GM23248 (cell line): ENCODE measurements around the gene SLC17A7.

ENCODE experiments used
- EZH2 ChIP-seq: fragments of 200-600 bp; sonication (generic); IDR thresholded peaks from 2 replicates; pipeline ENCODE4 v1.6.1; 2018; ENCODE audit warnings: antibody characterized with exemption, mild to moderate bottlenecking; ENCODE audit not compliant: insufficient read depth, poor library complexity, severe bottlenecking
- EZH2phosphoT487 ChIP-seq: fragments of 200-600 bp; sonication (generic); IDR thresholded peaks from 2 replicates; pipeline ENCODE4 v1.6.1; 2018; ENCODE audit warnings: antibody characterized with exemption, moderate library complexity, mild to moderate bottlenecking, low read depth; ENCODE audit not compliant: insufficient read depth

DNA sequence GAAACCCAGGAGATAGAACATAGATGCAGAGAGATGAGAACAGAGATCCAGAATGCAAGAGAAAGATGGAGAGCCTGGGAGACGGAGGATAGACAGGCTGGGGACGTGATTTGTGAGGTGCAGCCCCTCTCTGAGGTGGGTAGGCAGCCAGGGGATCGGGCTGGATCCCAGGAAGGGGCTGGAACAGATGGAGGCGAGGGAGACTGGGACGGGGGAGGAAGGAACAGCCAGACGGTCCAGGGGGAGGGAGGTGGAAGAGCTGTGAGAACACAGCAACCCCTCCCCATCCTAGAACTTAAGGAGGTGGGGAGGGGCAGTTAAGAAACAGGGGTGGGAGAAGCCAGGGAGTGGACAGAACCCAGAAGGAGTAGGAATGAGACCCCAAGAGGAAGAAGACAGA lies 3.1 kb downstream of the SLC17A7 start:
- TF ChIP-seq EZH2phosphoT487: no peak
- TF ChIP-seq EZH2: peak; percentile 47
